ENCODE measurements around the gene CALHM2. TPM values are rescaled to one million over a fixed set of nuclear protein-coding genes. Genes with fewer than 3 reads are reported as not detected.

CALHM2 gene
- total and polyA plus RNA-seq, 12 donors: 3.8 to 56.8 (median 34.9) TPM

DNA sequence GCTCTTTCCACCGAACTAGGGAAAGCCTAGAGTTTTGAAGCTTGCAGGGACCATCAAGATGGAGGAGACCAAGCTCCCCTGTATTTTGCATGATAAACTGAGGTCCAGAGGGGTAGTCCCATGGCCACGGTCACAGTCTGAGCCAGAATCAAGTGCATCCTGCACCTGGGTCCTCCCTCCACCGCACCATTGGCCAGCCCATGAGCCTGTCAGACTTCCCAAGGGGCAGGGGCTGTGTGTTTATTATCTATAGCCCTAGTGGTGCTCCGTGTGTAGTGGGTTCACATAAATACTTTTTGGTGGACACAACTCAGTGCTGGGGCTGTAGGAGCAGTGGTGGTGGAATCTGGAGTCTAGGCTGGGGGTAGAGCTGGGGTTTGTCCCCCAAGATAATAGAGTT lies 23.3 kb upstream of the CALHM2 start:
- peaks cover 0 to 4% of the 10 kb centered on the region in 2 donors for H3K4me1 ChIP-seq (replicated peaks in 1 of 2)
- H3K27ac ChIP-seq: no peak overlapping the region
- 84 to 91% (median 86%) methylated on average over 3 to 4 of the region's 4 CpGs for WGBS, 4 donors
- no peak for DNase-seq
- intact Hi-C loops (cut with DNase I): no loop called here
- H3K36me3 ChIP-seq (replicated peaks in 1 of 2): no peaks in the 10 kb centered on the region
- H3K27me3 ChIP-seq: no peaks in the 10 kb centered on the region
- H3K9me3 ChIP-seq (replicated peaks in 1 of 3): no peaks in the 10 kb centered on the region
- TF ChIP-seq POLR2A (IDR thresholded peaks at IDR 0.05): no peak
- TF ChIP-seq, protein P1, sequence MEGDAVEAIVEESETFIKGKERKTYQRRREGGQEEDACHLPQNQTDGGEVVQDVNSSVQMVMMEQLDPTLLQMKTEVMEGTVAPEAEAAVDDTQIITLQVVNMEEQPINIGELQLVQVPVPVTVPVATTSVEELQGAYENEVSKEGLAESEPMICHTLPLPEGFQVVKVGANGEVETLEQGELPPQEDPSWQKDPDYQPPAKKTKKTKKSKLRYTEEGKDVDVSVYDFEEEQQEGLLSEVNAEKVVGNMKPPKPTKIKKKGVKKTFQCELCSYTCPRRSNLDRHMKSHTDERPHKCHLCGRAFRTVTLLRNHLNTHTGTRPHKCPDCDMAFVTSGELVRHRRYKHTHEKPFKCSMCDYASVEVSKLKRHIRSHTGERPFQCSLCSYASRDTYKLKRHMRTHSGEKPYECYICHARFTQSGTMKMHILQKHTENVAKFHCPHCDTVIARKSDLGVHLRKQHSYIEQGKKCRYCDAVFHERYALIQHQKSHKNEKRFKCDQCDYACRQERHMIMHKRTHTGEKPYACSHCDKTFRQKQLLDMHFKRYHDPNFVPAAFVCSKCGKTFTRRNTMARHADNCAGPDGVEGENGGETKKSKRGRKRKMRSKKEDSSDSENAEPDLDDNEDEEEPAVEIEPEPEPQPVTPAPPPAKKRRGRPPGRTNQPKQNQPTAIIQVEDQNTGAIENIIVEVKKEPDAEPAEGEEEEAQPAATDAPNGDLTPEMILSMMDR (IDR thresholded peaks at IDR 0.05): no peak
- H3K4me3 ChIP-seq: no peak overlapping the region

DNA sequence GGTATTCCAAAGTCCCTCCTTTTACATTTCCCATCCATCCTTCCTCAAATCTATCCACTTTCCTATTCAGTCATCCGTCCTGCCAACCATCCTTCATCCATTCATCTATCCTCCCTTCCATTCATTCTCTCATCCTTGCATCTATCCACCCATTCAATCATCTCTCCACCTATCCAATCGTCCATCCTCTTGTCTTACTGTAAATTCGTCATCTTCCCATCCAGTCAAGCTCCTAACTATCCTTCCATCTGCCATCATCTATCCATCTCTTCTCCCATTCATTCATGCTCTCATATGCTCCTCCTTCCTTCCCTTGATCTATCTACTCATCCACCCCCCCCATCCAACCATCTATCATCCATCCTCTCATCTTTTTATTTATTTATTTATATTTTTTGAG lies 21.9 kb upstream of the CALHM2 start:
- WGBS, 4 donors: 81 to 92% (median 89%) methylated on average over 3 of the region's 3 CpGs
- Histone ChIP-seq H3K4me3 (no peak overlapping the region), H3K4me1 (replicated peaks in 1 of 2) (no peaks in the 10 kb centered on the region), H3K36me3 (replicated peaks in 1 of 2) (no peaks in the 10 kb centered on the region), H3K9me3 (replicated peaks in 1 of 3) (no peaks in the 10 kb centered on the region), H3K27me3 (no peaks in the 10 kb centered on the region), H3K27ac (no peak overlapping the region)
- DNase-seq: no peak
- TF ChIP-seq, protein P1 (IDR thresholded peaks at IDR 0.05): no peak
- TF ChIP-seq POLR2A (IDR thresholded peaks at IDR 0.05): no peak
- intact Hi-C loops (cut with DNase I): no loop called here

DNA sequence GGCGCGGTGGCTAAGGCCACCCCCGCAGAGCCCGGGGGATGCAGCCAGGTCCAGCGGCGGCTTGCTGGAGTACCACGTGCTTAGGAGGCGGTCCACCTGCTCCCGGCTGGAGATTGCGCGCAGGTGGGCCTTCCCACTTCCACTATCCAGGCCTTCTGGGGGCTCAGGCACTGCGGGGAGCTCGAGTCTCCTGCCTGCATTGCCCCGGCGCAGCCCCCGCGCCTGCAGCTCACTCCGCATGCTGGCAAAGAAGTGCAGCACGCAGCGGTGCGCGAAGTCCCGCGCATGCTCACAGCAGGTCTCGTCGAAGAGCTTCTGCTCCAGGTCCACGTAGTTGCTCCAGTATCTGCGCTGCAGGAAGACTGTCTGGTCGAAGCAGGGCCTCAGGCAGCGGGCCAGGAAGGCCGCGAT lies 21.1 kb upstream of the CALHM2 start:
- WGBS, 4 donors: 75 to 89% (median 83%) methylated on average over 9 to 32 of the region's 32 CpGs
- no peak for DNase-seq

DNA sequence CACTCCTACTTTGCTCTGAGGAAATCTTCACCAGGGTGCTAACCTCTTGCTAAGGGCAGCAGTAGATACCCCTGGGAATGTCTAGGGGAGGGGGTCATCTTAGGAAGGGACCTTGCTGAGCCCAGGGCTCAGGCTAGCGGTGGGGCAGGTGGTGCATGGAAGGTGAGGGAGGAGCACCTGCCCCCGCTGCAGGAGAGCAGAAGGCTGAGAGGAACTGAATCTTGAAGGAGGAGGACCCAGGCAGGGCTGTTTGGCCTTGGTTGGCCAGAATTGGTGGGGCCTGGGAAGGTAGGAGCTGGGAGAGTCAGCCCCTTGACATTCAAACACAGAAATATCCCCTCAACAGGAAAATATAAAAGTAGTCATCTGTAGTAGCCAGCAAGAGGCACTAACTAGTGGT lies 19.8 kb upstream of the CALHM2 start:
- Histone ChIP-seq H3K27me3 (no peaks in the 10 kb centered on the region), H3K4me1 (replicated peaks in 1 of 2) (no peaks in the 10 kb centered on the region), H3K9me3 (replicated peaks in 1 of 3) (no peaks in the 10 kb centered on the region), H3K4me3 (no peak overlapping the region), H3K36me3 (replicated peaks in 1 of 2) (no peaks in the 10 kb centered on the region), H3K27ac (peak overlapping the region in 1 of 5 donors; percentile 47)
- intact Hi-C loops (cut with DNase I): no loop called here
- TF ChIP-seq, protein P1 (IDR thresholded peaks at IDR 0.05): no peak
- no peak for TF ChIP-seq POLR2A (IDR thresholded peaks at IDR 0.05)
- no peak for DNase-seq
- 78 to 100% (median 84%) methylated on average over 2 of the region's 2 CpGs for WGBS, 4 donors

More for the DNA sequence above, 21.1 kb upstream of the CALHM2 start:
- Histone ChIP-seq H3K4me1 (replicated peaks in 1 of 2) (no peaks in the 10 kb centered on the region), H3K9me3 (replicated peaks in 1 of 3) (no peaks in the 10 kb centered on the region), H3K27me3 (no peaks in the 10 kb centered on the region), H3K36me3 (replicated peaks in 1 of 2) (no peaks in the 10 kb centered on the region), H3K27ac (no peak overlapping the region), H3K4me3 (no peak overlapping the region)
- intact Hi-C loops (cut with DNase I): no loop called here
- no peak for TF ChIP-seq POLR2A (IDR thresholded peaks at IDR 0.05)
- TF ChIP-seq, protein P1 (IDR thresholded peaks at IDR 0.05): no peak
